HG03565 (cell line): ENCODE results near the gene NUDT11.
A peak's percentile ranks its signal among the peaks of the same experiment; 100 is the strongest.
"Not testable (repeated sequence)": the region's sequence is repeated elsewhere in the genome, so short reads cannot be mapped to it uniquely, and the experiment has no call there.

Experiments
- ATAC-seq: cut with Tn5 transposase; IDR thresholded peaks from one replicate; pipeline ENCODE4 v1.9.1; 2021; ENCODE audit warnings: mild to moderate bottlenecking, moderate library complexity; ENCODE audit not compliant: unreplicated experiment

Gene NUDT11

DNA sequence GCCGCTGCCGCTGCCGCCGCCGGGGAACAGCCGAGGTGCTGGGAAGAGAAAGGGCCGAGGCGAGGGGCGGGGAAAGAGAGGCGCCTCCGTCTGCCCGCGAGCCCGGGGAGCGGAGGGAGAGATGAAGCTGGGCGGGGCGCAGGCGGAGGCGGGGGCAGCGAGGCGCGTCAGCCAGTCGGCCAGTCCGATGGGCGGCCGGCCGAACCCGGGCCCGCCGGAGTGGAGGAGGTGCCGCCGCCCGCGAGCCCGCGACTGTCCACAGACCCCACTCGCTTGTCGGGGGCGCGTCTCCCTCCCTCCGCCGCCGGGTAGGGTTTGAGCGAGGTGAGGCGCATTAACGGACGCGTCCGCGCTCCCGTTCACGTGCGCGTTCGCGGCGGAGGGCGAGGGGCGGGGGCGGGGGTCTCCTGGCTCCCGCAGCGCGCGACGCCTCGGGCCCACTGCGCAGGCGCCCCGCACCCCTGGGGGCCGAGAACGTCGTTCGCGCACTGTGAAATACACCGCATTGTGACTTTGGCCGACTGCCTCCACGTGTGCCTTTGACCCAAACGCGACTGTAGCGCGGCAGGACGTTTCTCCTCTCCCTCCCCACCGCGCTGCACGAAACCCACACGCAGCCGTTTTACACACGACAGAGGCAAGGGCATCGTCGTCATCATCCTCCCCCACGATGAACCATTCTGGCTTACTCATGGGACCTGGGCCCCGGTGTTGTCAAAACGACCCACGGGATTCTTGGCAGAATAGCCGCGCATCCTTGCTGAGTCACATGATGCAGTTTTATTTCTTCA lies at the start of gene NUDT11:
Gene NUDT11 (minus strand): TSS at position 92 of the 791 bp plus-strand sequence. CDS start 148 bp downstream, outside the sequence.
- ATAC-seq, result peak; percentile 53

DNA sequence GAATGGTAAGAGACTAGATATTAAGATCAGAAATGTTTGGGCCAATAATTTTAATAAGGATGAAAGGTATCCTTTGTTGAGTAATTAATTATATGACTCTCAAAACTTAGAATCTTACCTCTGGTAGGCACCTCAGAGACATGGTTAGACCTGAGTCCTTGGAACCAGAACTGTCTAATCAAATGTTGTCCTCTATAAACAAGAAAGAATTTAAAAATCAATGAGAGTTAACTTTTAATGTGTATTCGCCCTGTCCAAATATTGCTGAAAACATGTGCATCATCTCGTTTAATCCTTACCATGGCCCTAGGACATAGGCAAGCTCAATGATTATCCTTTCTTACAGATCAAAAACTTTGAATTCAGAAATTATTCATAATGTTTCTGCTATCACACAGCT lies 24.0 kb upstream of the NUDT11 start:
- no peak for ATAC-seq

DNA sequence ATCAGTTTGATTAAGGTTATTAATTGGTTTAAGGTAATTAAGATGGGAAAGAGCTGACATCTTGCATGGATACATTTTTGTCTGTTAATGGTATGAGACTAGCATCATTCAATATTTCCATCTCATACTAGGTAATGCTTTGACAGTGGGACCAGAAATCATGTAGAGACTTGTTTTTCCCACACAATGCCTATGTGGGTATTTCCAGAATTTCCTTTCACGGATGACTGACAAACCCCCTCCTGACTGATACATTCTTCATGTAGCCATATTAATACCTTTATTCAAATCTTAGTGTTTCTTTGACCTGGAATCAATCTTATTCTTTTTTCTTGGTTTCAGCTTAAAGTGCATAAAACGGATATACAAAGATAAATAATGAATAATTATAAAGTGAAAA lies 22.7 kb upstream of the NUDT11 start:
- ATAC-seq, result not testable (repeated sequence)

DNA sequence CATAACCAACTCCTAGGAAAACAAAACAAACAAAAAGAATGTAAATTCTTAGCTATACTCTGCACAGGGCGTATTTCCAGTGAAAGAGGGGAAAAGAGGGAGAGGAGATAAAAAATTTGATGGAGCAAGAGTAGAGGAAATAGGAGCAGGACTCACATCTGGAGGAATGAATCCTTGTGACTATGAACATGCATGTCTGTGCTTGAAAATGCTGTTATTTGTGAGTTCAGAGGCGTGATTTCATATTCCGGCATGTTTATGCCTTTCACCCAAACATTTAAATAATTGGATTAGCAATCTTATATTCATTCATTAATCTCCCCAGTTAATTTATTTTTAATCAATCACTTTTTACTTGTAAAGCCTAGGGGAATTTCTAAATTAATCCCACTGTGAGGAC lies 11.2 kb upstream of the NUDT11 start:
- no peak for ATAC-seq

DNA sequence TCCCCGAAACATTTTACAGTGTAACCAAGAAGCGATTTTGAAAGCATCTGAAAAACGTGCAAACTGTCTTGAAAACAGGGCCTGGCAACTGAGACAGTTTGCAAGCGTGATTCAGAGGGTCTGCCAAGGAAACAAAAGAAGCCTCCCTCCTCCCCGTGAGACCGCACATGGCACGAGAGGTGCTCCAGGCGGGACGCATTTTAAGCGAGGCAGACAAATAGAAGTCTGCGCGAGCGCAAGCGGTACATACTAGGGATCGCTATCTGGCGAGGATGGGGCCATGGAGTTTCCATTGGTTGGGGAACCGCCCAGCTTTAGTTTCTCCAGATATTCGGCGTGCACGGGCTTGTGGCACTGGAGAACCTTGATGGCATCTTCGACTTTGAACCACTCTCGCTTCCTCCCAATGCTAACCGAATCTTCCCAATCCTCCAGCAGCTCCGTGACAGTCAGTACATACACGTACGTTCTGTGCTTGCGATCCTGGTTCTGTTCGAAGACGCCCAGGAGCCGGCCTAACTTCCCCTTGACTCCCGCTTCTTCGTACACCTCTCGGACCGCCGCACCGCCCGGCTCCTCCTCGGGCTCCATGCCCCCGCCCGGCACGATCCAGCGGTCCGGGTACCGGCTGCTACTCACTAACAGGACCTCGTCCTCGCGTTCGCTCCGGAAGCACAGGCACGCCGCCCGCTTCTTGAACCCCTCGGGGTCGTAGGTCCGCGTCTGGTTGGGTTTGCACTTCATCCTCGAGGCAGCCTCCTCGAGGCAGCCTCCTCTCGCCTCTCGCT lies 497 bp downstream of the NUDT11 start:
- ATAC-seq, result not testable (repeated sequence)

DNA sequence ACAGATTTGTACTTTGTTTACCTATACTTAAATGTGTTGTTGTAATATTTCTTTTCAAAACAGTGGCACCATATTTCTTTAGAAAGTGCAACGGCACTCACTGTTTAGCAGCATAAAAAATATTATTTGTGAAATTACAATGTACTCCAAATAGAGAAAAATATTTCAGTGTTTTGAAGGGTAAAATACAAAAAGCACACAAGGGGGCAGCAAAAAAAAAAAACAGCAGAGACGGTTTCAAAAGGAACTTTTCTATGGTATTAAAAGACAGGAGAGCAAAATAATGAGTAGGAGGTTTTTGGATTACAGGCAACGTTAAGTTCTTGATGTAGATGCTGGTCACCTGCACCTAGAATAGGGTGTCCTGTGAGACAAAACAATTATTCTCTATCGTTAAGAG lies 2.0 kb downstream of the NUDT11 start:
- ATAC-seq, result no peak

DNA sequence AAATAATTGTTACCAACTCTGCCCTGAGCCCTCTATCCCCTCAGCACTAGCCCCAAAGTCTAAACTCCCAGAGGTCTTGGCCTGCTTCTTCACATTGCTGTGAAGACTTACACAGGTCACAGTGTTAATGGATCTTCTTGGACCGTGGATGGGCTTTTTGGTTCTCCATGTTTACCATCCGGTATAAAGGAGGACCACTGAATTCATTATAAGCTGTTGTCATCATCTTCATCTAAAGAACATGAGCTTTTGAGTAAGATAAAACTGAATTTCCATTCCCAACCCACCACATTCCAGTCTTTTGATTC lies 8.5 kb downstream of the NUDT11 start:
- ATAC-seq, result no peak

DNA sequence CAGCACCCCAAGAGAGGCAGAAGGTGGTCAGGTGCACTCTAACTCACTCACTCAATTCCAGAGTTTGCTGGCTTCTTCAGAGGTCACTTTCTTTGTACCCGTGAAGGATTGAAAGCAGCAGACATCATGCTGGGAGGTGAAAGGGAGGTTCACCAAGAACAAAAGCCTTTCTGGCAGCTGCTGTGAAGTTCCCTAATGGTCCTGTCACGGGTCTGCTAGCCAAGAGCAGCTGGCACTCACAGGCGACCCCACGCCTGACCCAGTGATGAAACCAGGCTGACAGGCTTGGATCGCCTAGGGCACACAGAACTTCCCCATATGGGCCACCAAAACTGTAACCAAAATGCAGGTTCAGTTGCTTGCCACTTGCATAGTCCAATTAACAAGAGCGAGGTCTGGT lies 11.8 kb downstream of the NUDT11 start:
- ATAC-seq, result no peak

DNA sequence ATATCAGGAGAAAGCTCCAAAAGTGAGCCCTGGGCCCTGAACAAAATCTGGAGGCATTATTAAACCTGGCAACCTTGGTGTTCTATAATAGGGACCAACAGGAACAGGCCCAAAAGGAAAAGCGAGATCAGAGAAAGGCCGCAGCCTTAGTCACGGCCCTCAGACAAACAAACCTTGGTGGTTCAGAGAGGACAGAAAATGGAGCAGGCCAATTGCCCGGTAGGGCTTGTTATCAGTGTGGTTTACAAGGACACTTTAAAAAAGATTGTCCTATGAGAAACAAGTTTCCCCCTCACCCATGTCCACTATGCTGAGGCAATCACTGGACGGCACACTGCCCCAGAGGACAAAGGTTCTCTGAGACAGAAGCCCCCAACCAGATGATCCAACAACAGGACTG lies 14.0 kb downstream of the NUDT11 start:
- not testable (repeated sequence) for ATAC-seq

DNA sequence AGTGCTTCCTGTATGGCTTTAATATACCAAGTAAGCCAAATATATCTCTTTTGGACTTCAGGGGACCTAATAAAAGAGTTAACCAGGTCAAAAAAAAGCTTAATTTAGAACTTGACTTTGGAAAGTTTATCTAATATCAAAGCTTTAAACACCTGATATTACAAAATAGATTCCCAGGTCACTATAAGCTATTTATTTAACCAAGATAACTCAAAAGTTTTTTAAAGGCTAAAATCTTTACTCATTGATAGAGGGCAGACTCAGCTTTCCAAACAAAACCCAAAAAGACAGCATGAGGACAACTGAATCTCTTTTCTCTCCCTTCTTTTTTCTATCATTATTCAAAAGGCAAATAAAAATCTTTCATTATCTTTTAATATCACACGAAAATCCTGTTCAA lies 19.5 kb downstream of the NUDT11 start:
- ATAC-seq, result no peak

DNA sequence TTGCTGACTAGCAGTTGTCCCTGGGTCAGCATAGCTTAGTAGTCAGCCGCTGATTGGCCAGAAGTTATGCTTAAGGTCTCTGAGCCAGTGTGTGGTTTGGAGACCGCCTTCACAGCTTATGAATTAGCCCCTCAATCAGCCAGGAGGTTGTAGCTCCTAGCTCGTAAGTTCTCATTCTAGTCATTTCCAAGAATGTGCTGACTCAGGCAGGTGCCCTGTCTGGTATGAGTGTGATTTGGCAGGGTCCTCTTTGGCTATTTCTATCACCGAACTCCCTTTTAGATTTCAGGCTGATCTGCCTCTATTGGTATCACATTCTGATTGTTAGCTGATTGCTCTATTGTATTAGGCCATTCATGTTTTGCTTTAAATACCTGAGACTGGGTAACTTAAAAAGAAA lies 33.1 kb downstream of the NUDT11 start:
- ATAC-seq, result no peak

DNA sequence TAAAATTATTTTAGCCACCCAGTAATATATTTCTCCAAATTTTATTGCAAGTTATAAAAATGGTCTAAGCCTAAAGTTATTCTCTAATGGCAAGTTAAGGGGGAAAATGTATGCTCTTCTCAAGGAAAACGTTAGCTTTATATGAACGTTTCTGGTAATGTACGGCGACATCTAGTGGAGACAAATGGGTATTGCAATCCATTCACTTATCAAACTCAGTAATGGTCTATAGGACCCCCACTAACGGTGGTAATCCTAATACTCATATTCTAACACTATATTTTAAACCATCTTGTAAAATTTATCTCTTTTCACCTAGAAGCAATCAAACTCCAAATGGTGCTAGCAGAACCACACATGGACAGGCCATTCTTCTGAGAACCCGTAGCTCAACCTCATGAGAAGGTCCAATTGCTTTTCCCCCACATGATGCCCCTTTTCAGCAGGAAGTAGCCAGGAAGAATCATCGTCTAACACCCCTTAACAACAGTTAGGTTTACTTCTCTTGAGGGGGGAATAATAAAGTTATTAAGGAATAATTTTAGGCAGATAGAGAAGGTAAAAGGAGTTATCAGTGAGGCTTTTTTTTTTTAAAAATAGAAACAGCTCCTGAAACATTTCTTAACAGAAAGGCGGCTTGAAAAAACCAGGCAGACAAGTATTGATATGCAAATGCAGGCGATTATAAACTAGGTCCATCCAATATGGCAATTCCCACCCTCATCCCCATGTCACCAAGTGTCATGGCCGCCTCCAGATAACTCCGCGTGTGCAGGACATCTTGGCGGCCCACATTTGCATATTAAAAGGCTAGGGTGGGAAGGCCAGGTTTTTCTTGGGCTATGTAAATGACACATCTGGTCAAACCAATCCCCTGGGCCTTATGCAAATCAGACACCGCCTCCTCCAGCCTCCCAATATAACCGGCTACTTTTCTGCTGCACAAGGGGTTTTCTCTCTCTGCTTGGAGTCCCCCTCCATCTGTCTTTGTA lies 35.0 kb downstream of the NUDT11 start:
- no peak for ATAC-seq

DNA sequence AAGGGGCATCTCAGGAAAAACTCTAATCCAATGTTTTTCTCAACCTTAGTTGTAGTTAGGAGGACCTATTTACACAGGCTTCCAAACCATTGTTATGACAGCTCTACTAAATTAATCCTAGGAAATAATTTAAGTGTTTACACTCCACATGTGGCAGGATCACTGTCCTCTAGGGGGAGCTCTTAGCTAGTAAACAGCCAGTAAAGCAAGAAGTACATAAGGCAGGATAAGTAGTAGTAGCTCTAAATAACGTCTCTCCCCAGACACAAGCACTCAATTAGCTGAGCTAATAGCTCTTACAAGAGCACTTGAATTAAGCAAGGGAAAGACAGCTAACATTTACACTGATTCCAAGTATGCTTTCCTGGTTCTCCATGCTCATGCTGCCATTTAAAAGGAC lies 37.3 kb downstream of the NUDT11 start:
- no peak for ATAC-seq

DNA sequence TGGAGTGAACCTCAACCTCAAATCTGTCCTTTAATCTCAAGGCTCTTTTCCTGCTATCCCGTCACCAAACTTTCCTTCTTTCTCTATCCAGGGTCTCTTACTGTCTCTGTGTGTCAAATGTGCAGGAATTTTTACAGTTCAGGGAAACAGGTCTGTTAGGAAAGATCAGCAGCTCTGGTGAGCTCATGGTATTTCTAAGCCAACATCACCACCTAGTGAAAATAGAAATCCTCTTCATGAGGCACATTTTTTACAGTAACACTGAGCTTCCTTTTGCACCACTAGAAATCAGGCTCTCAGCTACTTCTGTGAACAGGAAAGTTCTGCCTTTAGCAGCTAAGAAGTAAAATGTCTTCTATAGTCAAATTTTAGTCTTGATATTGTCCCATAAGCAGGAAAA lies 39.6 kb downstream of the NUDT11 start:
- ATAC-seq, result no peak

DNA sequence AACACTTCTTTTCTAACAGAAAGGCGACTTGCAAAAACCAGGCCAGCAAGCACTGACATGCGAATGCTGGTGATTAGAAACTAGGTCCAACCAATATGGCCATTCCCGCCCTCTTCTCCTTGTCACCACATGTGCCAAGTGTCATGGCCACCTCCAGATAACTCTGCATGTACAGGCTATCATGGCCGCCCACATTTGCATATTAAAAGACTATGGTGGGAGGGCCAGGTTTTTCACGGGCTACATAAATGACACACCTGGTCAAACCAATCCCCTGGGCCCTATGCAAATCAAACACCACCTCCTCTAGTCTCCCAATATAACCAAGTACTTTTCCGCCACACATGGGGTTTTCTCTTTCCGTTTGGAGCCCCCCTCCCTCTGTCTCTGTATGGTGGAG lies 40.1 kb downstream of the NUDT11 start:
- ATAC-seq, result no peak

DNA sequence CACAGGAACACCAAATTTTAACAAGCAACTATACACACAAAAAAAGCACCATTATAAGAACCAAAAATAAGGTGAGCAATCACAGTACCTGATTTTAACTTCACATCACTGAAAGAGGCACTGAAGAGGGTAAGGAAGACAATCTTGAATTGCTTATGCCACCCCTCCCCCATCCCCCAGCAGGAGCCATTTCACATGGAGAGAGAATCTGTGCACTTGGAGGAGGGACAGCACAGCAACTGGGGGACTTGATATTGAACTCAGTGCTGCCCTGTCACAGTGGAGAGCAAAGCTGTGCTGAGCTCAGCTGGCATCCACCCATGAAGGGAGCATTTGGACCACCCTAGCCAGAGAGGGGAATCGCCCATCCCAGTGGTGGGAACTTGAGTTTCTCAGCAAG lies 56.0 kb downstream of the NUDT11 start:
- no peak for ATAC-seq
